Measurements from ENCODE around the gene NPAS3.

- TF ChIP-seq CTCF (IDR thresholded peaks at IDR 0.05) (no peak), POLR2A (IDR thresholded peaks at IDR 0.05) (no peak)
These were observed 123.1 kb downstream of the NPAS3 start for GRCh38 chr14:33061667-33062325.
